SK-N-SH (cell line): Measurements from ENCODE around the gene MON2. TPM values are rescaled to one million over a fixed set of nuclear protein-coding genes. Genes with fewer than 3 reads are reported as not detected.

ENCODE experiments used
- CTCF ChIA-PET: fragments of 300-600, 350-600 bp; formaldehyde crosslinking; extraction: SDS; loops from one replicate; lab custom pipeline; 2021; lab: Yijun Ruan, JAX
- POLR2A ChIA-PET: fragments of 350-600 bp; sonication (Branson Sonifier 250); formaldehyde crosslinking; extraction: SDS; loops from one replicate; lab custom pipeline; 2020; ENCODE audit warnings: antibody characterized with exemption, inconsistent platforms; lab: Yijun Ruan, JAX
- DNase-seq: peaks from one replicate; pipeline ENCODE4 v3.0.0; 2012
- H2AFZ ChIP-seq: fragments of 200-600 bp; sonication (generic); 2 replicates; pipeline ENCODE4 v1.8.1; 2016; ENCODE audit warnings: antibody characterized with exemption, mild to moderate bottlenecking, low read depth
- H3F3A ChIP-seq: fragments of 200-600 bp; sonication (generic); replicated peaks from 2 replicates; pipeline ENCODE3; 2016; ENCODE audit warnings: antibody characterized with exemption, mild to moderate bottlenecking; ENCODE audit not compliant: insufficient read depth
- H3K27ac ChIP-seq, 2 experiments: fragments of 200-500 bp in 1 of 2; fragments of 200-600 bp in 1 of 2; sonication (Bioruptor generic) in 1 of 2; sonication (generic), shearing (Covaris generic) in 1 of 2; 2 replicates each; pipeline versions ENCODE4 v1.5.1 to v1.6.1; 2014 to 2016; ENCODE audit warnings: low read depth in 2 of 2, inconsistent platforms in 1 of 2, low read length in 1 of 2, mild to moderate bottlenecking in 1 of 2, mixed read lengths in 1 of 2
- H3K27me3 ChIP-seq: fragments of 200-600 bp; sonication (generic), shearing (Covaris generic); 2 replicates; pipeline ENCODE4 v1.6.1; 2016; ENCODE audit warnings: mixed run types; ENCODE audit not compliant: insufficient read depth
- H3K36me3 ChIP-seq, 2 experiments: fragments of 200-500 bp in 1 of 2; fragments of 200-600 bp in 1 of 2; sonication (Bioruptor generic) in 1 of 2; sonication (generic) in 1 of 2; replicated peaks in 1 of 2; 2 replicates each; pipeline versions ENCODE3 to v1.5.1; 2014 to 2016; ENCODE audit warnings: low read length in 1 of 2, mild to moderate bottlenecking in 1 of 2; ENCODE audit not compliant: insufficient read depth in 2 of 2, control insufficient read depth in 1 of 2
- H3K4me1 ChIP-seq, 2 experiments: fragments of 200-500 bp in 1 of 2; fragments of 200-600 bp in 1 of 2; sonication (Bioruptor generic) in 1 of 2; sonication (generic), shearing (Covaris generic) in 1 of 2; 2 replicates each; pipeline versions ENCODE4 v1.5.1 to v1.6.1; 2014 to 2016; ENCODE audit warnings: low read depth in 1 of 2, low read length in 1 of 2, mixed run types in 1 of 2; ENCODE audit not compliant: insufficient read depth in 2 of 2, control insufficient read depth in 1 of 2
- H3K4me2 ChIP-seq: fragments of 200-600 bp; sonication (generic), shearing (Covaris generic); 2 replicates; pipeline ENCODE4 v1.6.1; 2017; ENCODE audit warnings: mixed run types
- H3K4me3 ChIP-seq, 2 experiments: fragments of 200-500 bp in 1 of 2; fragments of 200-600 bp in 1 of 2; sonication (Bioruptor generic) in 1 of 2; sonication (generic), shearing (Covaris generic) in 1 of 2; 2 replicates each; pipeline versions ENCODE4 v1.5.1 to v1.8.1; 2014 to 2016; ENCODE audit warnings: low read depth in 2 of 2, inconsistent platforms in 1 of 2, low read length in 1 of 2, mild to moderate bottlenecking in 1 of 2, mixed read lengths in 1 of 2, moderate library complexity in 1 of 2
- H3K79me2 ChIP-seq: fragments of 200-600 bp; sonication (generic); 2 replicates; pipeline ENCODE4 v1.8.1; 2017; ENCODE audit warnings: mild to moderate bottlenecking; ENCODE audit not compliant: insufficient read depth
- H3K9ac ChIP-seq: fragments of 200-600 bp; sonication (generic); 2 replicates; pipeline ENCODE4 v1.6.1; 2017; ENCODE audit warnings: mixed run types
- H3K9me2 ChIP-seq: fragments of 200-600 bp; sonication (generic); 2 replicates; pipeline ENCODE4 v1.6.1; 2017; ENCODE audit warnings: mixed run types
- H3K9me3 ChIP-seq: fragments of 200-600 bp; sonication (generic); 2 replicates; pipeline ENCODE4 v1.6.1; 2017; ENCODE audit warnings: mixed run types, mild to moderate bottlenecking, moderate library complexity
- H4K20me1 ChIP-seq: fragments of 200-600 bp; sonication (generic); 2 replicates; pipeline ENCODE4 v1.6.1; 2017; ENCODE audit warnings: mild to moderate bottlenecking, mixed run types; ENCODE audit not compliant: insufficient read depth
- CTCF ChIP-seq: fragments of 200-600 bp; sonication (generic); IDR thresholded peaks from 2 replicates; pipeline ENCODE4 v1.6.1; 2017; ENCODE audit warnings: antibody characterized with exemption, mild to moderate bottlenecking, moderate library complexity
- EZH2phosphoT487 ChIP-seq: fragments of 200-600 bp; sonication (generic); IDR thresholded peaks from 2 replicates; pipeline ENCODE4 v1.6.1; 2017; ENCODE audit warnings: low read depth, mixed run types, mild to moderate bottlenecking, antibody characterized with exemption, moderate library complexity, borderline replicate concordance
- FOXM1 ChIP-seq: IDR thresholded peaks from 2 replicates; pipeline ENCODE4 v1.4.0; 2012; ENCODE audit warnings: low read depth, mild to moderate bottlenecking
- GABPA ChIP-seq: IDR thresholded peaks from 2 replicates; pipeline ENCODE4 v1.4.0; 2012; ENCODE audit warnings: low read depth, mild to moderate bottlenecking
- IRF3 ChIP-seq: fragments of 150-350 bp; IDR thresholded peaks from 2 replicates; pipeline ENCODE4 v1.6.1; 2016; ENCODE audit warnings: mild to moderate bottlenecking, low read depth, low read length
- JUND ChIP-seq: IDR thresholded peaks from 2 replicates; pipeline ENCODE4 v1.4.0; 2012
- MAX ChIP-seq: IDR thresholded peaks from 2 replicates; pipeline ENCODE4 v1.4.0; 2012; ENCODE audit warnings: low read depth
- MXI1 ChIP-seq: IDR thresholded peaks from 2 replicates; pipeline ENCODE4 v1.6.1; 2012; ENCODE audit warnings: mild to moderate bottlenecking, low read depth, low read length, improper control_type of control experiment
- NRF1 ChIP-seq: IDR thresholded peaks from 2 replicates; pipeline ENCODE4 v1.6.1; 2012; ENCODE audit warnings: low read depth, mild to moderate bottlenecking, low read length
- PBX3 ChIP-seq: IDR thresholded peaks from 2 replicates; pipeline ENCODE4; 2012
- RAD21 ChIP-seq: IDR thresholded peaks from 2 replicates; pipeline ENCODE4 v1.6.1; 2012; ENCODE audit warnings: mild to moderate bottlenecking, low read length
- REST ChIP-seq: IDR thresholded peaks from 2 replicates; pipeline ENCODE4 v1.6.1; 2012; ENCODE audit warnings: mild to moderate bottlenecking, low read depth, low read length, moderate library complexity
- SIN3A ChIP-seq: IDR thresholded peaks from 2 replicates; pipeline ENCODE4 v1.6.1; 2012; ENCODE audit warnings: low read depth, mild to moderate bottlenecking, low read length, moderate library complexity, borderline replicate concordance
- TAF1 ChIP-seq: IDR thresholded peaks from 2 replicates; pipeline ENCODE4 v1.6.1; 2012; ENCODE audit warnings: low read depth, mild to moderate bottlenecking, low read length, moderate library complexity, borderline replicate concordance
- TEAD4 ChIP-seq: IDR thresholded peaks from 2 replicates; pipeline ENCODE4 v1.4.0; 2012; ENCODE audit warnings: mild to moderate bottlenecking, borderline replicate concordance; ENCODE audit not compliant: insufficient read depth
- USF2 ChIP-seq: fragments of 150-350 bp; IDR thresholded peaks from 2 replicates; pipeline ENCODE4 v1.6.1; 2017; ENCODE audit warnings: antibody characterized with exemption, low read length, low read depth, borderline replicate concordance
- YY1 ChIP-seq: IDR thresholded peaks from 2 replicates; pipeline ENCODE4 v1.4.0; 2012; ENCODE audit warnings: low read depth, mild to moderate bottlenecking
- ZBTB33 ChIP-seq: IDR thresholded peaks from 2 replicates; pipeline ENCODE4 v1.4.0; 2012; ENCODE audit warnings: low read depth, borderline replicate concordance
- WGBS: methylation state at CpG from one replicate; pipeline ENCODE4 v1.1.6; 2017; ENCODE audit warnings: low lambda C conversion rate; 5-methylcytosine and 5-hydroxymethylcytosine counted together
- polyA plus RNA-seq, 3 experiments: library from polyadenylated mRNA; depleted of rRNA; stranded (reverse); fragments of >200 nt; gene quantifications; 2 replicates each; pipeline ENCODE4 v1.2.3, GENCODE V29; 2012

MON2 gene
- polyA plus RNA-seq (2012; rRNA removed), result 4.4 and 5.1 TPM in 2 replicates
- 4.3 and 5.1 TPM in 2 replicates for polyA plus RNA-seq (2012; cell fraction: cytosol; rRNA removed)
- polyA plus RNA-seq (2012; cell fraction: nucleus; rRNA removed), result 19.1 and 31.1 TPM in 2 replicates

GRCh38 chr12:62466594-62467491 lies at the start of gene MON2:
Gene MON2 (plus strand): TSS chr12:62466826. CDS start chr12:62467208, 382 bp downstream.
- WGBS, result 0% methylated on average over 6 of the region's 62 CpGs
- no peak for TF ChIP-seq ZBTB33
- TF ChIP-seq USF2, result no peak
- peak; percentile 59; the same call in 1 of the 2 replicates for TF ChIP-seq MAX
- TF ChIP-seq GABPA, result peak; percentile 82
- 0 out of 2 replicates have a peak, but pooled peaks have one; percentile 70 for TF ChIP-seq SIN3A
- no peak for TF ChIP-seq REST
- peak; percentile 95 for TF ChIP-seq YY1
- TF ChIP-seq PBX3, result 0 out of 2 replicates have a peak, but pooled peaks have one; percentile 21
- TF ChIP-seq NRF1, result no peak
- TF ChIP-seq TEAD4, result no peak
- no peak for TF ChIP-seq CTCF
- TF ChIP-seq FOXM1, result 0 out of 2 replicates have a peak, but pooled peaks have one; percentile 36
- TF ChIP-seq EZH2phosphoT487, result no peak
- peak; percentile 68; the same call in 1 of the 2 replicates for TF ChIP-seq MXI1
- TF ChIP-seq TAF1, result peak; percentile 93
- no peak for TF ChIP-seq RAD21
- TF ChIP-seq IRF3, result no peak
- TF ChIP-seq JUND, result no peak

More at GRCh38 chr12:62466594-62467491, at the start of gene MON2:
- Histone ChIP-seq H3K9me3 (peaks cover 8% of the 10 kb centered on the region; the same call in 1 of the 2 replicates), H3K4me1 (peaks cover 0 to 5% of the 10 kb centered on the region in 2 experiments; a peak in 2 of 4 replicates), H4K20me1 (peaks cover 7% of the 10 kb centered on the region; the same call in 1 of the 2 replicates), H3K9me2 (no peaks in the 10 kb centered on the region), H2AFZ (peak within 1 kb of the TSS; percentile 90), H3K4me3 (peak within 1 kb of the TSS; percentile 94 to 96), H3K36me3 (peaks cover 2 to 7% of the 10 kb centered on the region in 2 experiments), H3K27ac (peak within 1 kb of the TSS; percentile 74 to 80), H3K27me3 (no peaks in the 10 kb centered on the region), H3K79me2 (peaks cover 52% of the 10 kb centered on the region), H3F3A (no peaks in the 10 kb centered on the region), H3K9ac (peak within 1 kb of the TSS; percentile 88), H3K4me2 (peak within 1 kb of the TSS; percentile 86)
- POLR2A ChIA-PET, result interaction anchor here (0.9 kb wide), 1 partner anchor 139 kb away, joined by 3 read pairs; no protein-coding TSS in a partner anchor
- CTCF ChIA-PET, result interaction anchor here (0.7 to 4.9 kb wide), 4 partner anchors 30 to 327 kb away, joined by 3 to 31 read pairs (median 4); no protein-coding TSS in a partner anchor
- peak; percentile 97 for DNase-seq
